WERI-Rb-1 (cell line): ENCODE data around the gene PITHD1.

Experiments
- DNase-seq: peaks from one replicate; pipeline ENCODE4 v3.0.0-alpha.2; 2020
- H3K27ac ChIP-seq: fragments of 250-450 bp; sonication (Bioruptor Pico); 2 replicates; pipeline ENCODE4 v1.5.1; 2020; ENCODE audit warnings: mild to moderate bottlenecking, moderate library complexity
- H3K27me3 ChIP-seq: fragments of 250-450 bp; sonication (Bioruptor Pico); 2 replicates; pipeline ENCODE4 v1.5.1; 2021; ENCODE audit warnings: mild to moderate bottlenecking, low read depth, moderate library complexity; ENCODE audit not compliant: insufficient read depth, severe bottlenecking
- H3K36me3 ChIP-seq: fragments of 250-450 bp; sonication (Bioruptor Pico); 2 replicates; pipeline ENCODE4 v1.5.1; 2020; ENCODE audit warnings: mild to moderate bottlenecking, moderate library complexity
- H3K4me3 ChIP-seq: 2 replicates; pipeline ENCODE4 v1.5.1; 2011; ENCODE audit warnings: low read depth, mild to moderate bottlenecking, control low read depth, low read length
- H3K9me3 ChIP-seq: fragments of 250-450 bp; sonication (Bioruptor Pico); 2 replicates; pipeline ENCODE4 v1.5.1; 2021; ENCODE audit warnings: mild to moderate bottlenecking, moderate library complexity; ENCODE audit not compliant: severe bottlenecking
- TF ChIP-seq, protein P1 (sequence below): IDR thresholded peaks from 2 replicates; pipeline ENCODE4 v1.5.1; 2011; ENCODE audit warnings: low read depth, mild to moderate bottlenecking, control low read depth, inconsistent platforms, low read length

PITHD1 gene

DNA sequence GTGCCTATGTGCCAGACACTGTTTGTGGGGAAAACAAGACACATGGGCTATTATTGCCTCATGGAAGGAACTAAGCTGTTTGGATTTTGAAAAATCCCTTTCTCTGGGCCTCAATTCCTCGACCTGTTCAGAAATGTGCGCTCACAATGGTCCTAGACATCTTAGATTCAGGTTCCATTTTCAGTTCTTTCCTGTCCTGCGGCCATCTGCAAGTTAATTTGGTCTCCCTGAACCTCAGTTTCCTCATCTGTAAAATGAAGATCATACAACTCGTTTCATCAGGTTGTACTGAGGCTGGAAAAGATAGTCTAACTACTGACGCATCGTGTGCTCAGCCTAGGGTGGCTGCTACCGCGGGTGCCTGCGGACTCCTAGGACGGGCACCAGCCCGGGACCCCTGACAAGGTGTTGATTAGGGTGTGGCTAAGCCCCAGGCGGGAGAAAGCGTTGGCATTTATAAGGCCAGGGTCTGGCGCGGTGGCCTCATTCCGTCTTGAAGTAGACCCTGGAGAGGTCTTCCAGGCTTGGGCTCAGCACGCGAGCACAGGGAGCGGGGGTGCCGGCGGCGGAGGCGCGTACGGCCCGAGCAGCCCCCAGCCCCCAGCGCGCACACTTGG, 35.4 kb upstream of the PITHD1 start:
- peak overlapping the region; percentile 83 for H3K27ac ChIP-seq
- H3K4me3 ChIP-seq = peak overlapping the region; percentile 86
- DNase-seq = no peak
- peaks cover 25% of the 10 kb centered on the region for H3K36me3 ChIP-seq
- H3K9me3 ChIP-seq = no peaks in the 10 kb centered on the region
- TF ChIP-seq, protein P1, sequence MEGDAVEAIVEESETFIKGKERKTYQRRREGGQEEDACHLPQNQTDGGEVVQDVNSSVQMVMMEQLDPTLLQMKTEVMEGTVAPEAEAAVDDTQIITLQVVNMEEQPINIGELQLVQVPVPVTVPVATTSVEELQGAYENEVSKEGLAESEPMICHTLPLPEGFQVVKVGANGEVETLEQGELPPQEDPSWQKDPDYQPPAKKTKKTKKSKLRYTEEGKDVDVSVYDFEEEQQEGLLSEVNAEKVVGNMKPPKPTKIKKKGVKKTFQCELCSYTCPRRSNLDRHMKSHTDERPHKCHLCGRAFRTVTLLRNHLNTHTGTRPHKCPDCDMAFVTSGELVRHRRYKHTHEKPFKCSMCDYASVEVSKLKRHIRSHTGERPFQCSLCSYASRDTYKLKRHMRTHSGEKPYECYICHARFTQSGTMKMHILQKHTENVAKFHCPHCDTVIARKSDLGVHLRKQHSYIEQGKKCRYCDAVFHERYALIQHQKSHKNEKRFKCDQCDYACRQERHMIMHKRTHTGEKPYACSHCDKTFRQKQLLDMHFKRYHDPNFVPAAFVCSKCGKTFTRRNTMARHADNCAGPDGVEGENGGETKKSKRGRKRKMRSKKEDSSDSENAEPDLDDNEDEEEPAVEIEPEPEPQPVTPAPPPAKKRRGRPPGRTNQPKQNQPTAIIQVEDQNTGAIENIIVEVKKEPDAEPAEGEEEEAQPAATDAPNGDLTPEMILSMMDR = no peak
- H3K27me3 ChIP-seq = no peaks in the 10 kb centered on the region

DNA sequence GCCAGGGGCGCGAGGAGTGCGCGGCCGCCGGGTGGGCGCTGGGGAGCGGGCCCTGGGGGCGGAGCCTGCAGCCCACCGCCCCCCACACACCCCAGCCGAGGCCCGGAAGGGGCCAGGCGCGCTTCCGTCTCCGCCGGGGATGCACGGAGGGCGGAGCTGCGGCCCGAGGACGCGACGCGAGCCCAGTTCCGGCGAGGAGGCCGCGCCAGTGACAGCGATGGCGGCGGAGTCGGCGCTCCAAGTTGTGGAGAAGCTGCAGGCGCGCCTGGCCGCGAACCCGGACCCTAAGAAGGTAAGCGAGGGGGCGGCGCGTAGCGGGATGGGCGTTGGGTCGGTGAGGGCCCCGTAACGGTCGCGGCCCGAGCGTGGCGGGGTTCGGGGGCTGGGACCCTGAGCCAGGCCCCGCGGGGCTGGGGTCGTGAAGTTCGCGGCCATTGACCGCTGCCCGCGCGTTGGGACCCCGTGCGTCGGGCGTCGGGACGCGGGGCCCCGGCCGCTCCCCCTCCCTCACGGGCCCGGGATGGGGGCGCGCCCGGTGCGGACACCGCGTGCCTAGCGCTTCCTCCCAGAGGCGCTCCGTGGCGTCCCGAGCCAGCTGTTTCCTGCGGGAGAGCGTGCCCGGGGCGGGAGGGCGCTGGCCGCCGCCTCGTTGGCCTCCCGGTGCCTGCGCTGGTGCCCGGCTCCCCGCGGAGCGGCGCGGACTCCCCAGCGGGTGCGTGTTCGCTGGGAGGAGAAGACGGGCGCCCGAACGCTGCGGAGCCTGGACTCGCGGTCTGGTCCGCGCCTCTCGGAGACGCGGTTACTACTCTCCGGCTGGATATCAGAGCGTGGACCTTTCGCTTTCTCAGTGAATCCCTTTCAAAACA, 34.7 kb upstream of the PITHD1 start, which contains the start of gene ELOA:
Gene ELOA (plus strand): TSS at position 185 of the 866 bp plus-strand sequence. CDS start 33 bp downstream, at position 218.
- peaks cover 26% of the 10 kb centered on the region for H3K36me3 ChIP-seq
- TF ChIP-seq, protein P1 = no peak
- H3K4me3 ChIP-seq = peak within 1 kb of the TSS; percentile 86
- no peaks in the 10 kb centered on the region for H3K9me3 ChIP-seq
- peak within 1 kb of the TSS; percentile 83 for H3K27ac ChIP-seq
- peak; percentile 74 for DNase-seq
- H3K27me3 ChIP-seq = no peaks in the 10 kb centered on the region

DNA sequence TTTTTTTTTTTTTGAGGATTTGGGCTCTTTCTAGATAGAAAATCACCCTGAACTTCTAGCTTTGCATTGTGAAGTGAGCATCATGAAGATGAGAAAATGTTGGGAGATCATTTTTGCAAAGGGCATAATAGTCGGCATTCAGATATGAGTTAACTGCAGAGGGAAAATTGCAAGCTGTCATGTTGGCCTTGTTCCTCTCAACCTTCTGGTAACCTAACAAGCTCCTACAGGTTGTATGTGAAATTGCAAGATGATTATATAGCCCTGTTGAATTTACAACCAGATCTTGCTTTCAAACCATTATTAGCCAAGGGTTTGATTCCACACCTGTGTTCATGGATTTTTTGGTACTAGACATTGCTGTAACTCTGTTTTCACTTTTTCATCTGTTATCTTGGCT, 32.7 kb upstream of the PITHD1 start:
- Histone ChIP-seq H3K36me3 (peaks cover 41% of the 10 kb centered on the region), H3K4me3 (no peak overlapping the region), H3K27me3 (no peaks in the 10 kb centered on the region), H3K27ac (no peak overlapping the region), H3K9me3 (no peaks in the 10 kb centered on the region)
- TF ChIP-seq, protein P1 = peak; percentile 31; the same call in 1 of the 2 replicates
- no peak for DNase-seq

DNA sequence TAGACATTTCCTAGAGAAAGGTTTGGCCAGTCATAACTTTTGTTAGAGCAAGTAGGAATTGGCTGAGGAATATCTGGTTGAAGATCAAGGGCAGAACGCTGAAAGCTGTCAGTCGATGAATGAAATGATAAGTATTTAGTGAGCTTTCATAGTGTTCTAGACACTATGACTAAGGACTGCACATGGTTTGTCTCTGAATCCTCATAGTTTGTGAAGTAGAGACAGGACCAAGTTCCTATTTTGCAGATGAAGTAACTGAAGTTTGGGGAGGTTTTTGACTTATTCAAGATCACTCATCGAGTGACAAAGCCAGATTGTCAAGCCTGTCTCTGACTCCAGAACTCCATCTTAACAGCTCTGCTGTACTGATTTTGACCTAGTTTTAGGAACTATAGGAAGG, 30.2 kb upstream of the PITHD1 start:
- DNase-seq = no peak
- no peak overlapping the region for H3K27ac ChIP-seq
- H3K9me3 ChIP-seq = no peaks in the 10 kb centered on the region
- TF ChIP-seq, protein P1 = no peak
- H3K36me3 ChIP-seq = peaks cover 66% of the 10 kb centered on the region
- no peak overlapping the region for H3K4me3 ChIP-seq
- H3K27me3 ChIP-seq = no peaks in the 10 kb centered on the region

DNA sequence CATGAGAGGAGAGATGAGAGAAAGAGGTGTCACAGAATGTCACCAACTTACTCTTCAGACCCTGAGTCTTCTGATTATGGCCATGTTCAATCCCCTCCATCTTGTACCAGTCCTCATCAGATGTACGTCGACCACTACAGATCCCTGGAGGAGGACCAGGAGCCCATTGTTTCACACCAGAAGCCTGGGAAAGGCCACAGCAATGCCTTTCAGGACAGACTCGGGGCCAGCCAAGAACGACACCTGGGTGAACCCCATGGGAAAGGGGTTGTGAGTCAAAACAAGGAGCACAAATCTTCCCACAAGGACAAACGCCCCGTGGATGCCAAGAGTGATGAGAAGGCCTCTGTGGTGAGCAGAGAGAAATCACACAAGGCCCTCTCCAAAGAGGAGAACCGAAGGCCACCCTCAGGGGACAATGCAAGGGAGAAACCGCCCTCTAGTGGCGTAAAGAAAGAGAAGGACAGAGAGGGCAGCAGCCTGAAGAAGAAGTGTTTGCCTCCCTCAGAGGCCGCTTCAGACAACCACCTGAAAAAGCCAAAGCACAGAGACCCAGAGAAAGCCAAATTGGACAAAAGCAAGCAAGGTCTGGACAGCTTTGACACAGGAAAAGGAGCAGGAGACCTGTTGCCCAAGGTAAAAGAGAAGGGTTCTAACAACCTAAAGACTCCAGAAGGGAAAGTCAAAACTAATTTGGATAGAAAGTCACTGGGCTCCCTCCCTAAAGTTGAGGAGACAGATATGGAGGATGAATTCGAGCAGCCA, 27.0 kb upstream of the PITHD1 start:
- Histone ChIP-seq H3K4me3 (no peak overlapping the region), H3K36me3 (peaks cover 85% of the 10 kb centered on the region), H3K27ac (no peak overlapping the region), H3K9me3 (no peaks in the 10 kb centered on the region), H3K27me3 (no peaks in the 10 kb centered on the region)
- TF ChIP-seq, protein P1 = peak; percentile 87
- DNase-seq = peak; percentile 56
